HG02642 (cell line): ENCODE data around the gene PLEKHA7.
"Not testable (repeated sequence)": the region's sequence is repeated elsewhere in the genome, so short reads cannot be mapped to it uniquely, and the experiment has no call there.

Source experiments
- ATAC-seq: cut with Tn5 transposase; IDR thresholded peaks from one replicate; pipeline ENCODE4 v1.9.1; 2021; ENCODE audit warnings: mild to moderate bottlenecking; ENCODE audit not compliant: unreplicated experiment, poor library complexity

PLEKHA7 gene

GRCh38 chr11:17014321-17014832 lies at the start of gene PLEKHA7:
TSS of gene PLEKHA7 (minus strand) at chr11:17014414. CDS start at chr11:17014401, 13 bp downstream.
- ATAC-seq, result no peak

- peak; percentile 89 for ATAC-seq
Observed at GRCh38 chr11:17063171-17064002, 49.2 kb upstream of the PLEKHA7 start.

- not testable (repeated sequence) for ATAC-seq
Observed at GRCh38 chr11:17051146-17051545, 36.9 kb upstream of the PLEKHA7 start.

- not testable (repeated sequence) for ATAC-seq
Observed at GRCh38 chr11:17048491-17048890, 34.3 kb upstream of the PLEKHA7 start.

GRCh38 chr11:17046690-17047089 lies 32.5 kb upstream of the PLEKHA7 start:
- ATAC-seq, result no peak

GRCh38 chr11:17036666-17037658 lies 22.7 kb upstream of the PLEKHA7 start:
- ATAC-seq, result no peak

- ATAC-seq, result not testable (repeated sequence)
Observed at GRCh38 chr11:17034027-17034426, 19.8 kb upstream of the PLEKHA7 start.

- no peak for ATAC-seq
Observed at GRCh38 chr11:17026487-17027082, 12.4 kb upstream of the PLEKHA7 start.

- no peak for ATAC-seq
Observed at GRCh38 chr11:17024924-17025323, 10.7 kb upstream of the PLEKHA7 start.

- no peak for ATAC-seq
Observed at GRCh38 chr11:17021511-17021910, 7.3 kb upstream of the PLEKHA7 start.

GRCh38 chr11:17020831-17021230 lies 6.6 kb upstream of the PLEKHA7 start:
- ATAC-seq, result no peak

GRCh38 chr11:17019232-17019631 lies 5.0 kb upstream of the PLEKHA7 start:
- no peak for ATAC-seq

GRCh38 chr11:17015627-17016126 lies 1.5 kb upstream of the PLEKHA7 start:
- no peak for ATAC-seq

- no peak for ATAC-seq
Observed at GRCh38 chr11:17014833-17015626, 816 bp upstream of the PLEKHA7 start.

- no peak for ATAC-seq
Observed at GRCh38 chr11:17013548-17014320, 480 bp downstream of the PLEKHA7 start.

- ATAC-seq, result no peak
Observed at GRCh38 chr11:17012712-17013547, 1.3 kb downstream of the PLEKHA7 start.

GRCh38 chr11:17012179-17012578 lies 2.0 kb downstream of the PLEKHA7 start:
- no peak for ATAC-seq
